Ectodermal cell (in vitro differentiated cells): ENCODE data around the gene KIF16B.

Experiments
- H3K27ac ChIP-seq: 2 replicates; pipeline ENCODE4 v1.7.0; 2013; ENCODE audit warnings: mild to moderate bottlenecking, low read depth, low read length; ENCODE audit not compliant: insufficient read depth, poor library complexity, severe bottlenecking
- H3K27me3 ChIP-seq: 2 replicates; pipeline ENCODE4 v1.7.0; 2013; ENCODE audit warnings: mild to moderate bottlenecking, low read length; ENCODE audit not compliant: insufficient read depth, control insufficient read depth, poor library complexity, severe bottlenecking
- H3K36me3 ChIP-seq: one replicate; pipeline ENCODE4 v1.7.0; 2013; ENCODE audit warnings: low read length; ENCODE audit not compliant: control insufficient read depth, insufficient read depth
- H3K4me1 ChIP-seq: one replicate; pipeline ENCODE4 v1.7.0; 2013; ENCODE audit warnings: low read length; ENCODE audit not compliant: control insufficient read depth, insufficient read depth
- H3K4me3 ChIP-seq: 2 replicates; pipeline ENCODE4 v1.7.0; 2013; ENCODE audit warnings: low read depth, low read length, control low read depth; ENCODE audit not compliant: insufficient read depth
- H3K9me3 ChIP-seq: 2 replicates; pipeline ENCODE4 v1.7.0; 2013; ENCODE audit warnings: mild to moderate bottlenecking, low read length, moderate library complexity; ENCODE audit not compliant: control insufficient read depth
- WGBS, 2 experiments: methylation state at CpG; one replicate each; pipeline ENCODE4 v1.1.7; 2013; ENCODE audit warnings: missing lambda C conversion rate in 2 of 2; 5-methylcytosine and 5-hydroxymethylcytosine counted together

Gene KIF16B

GRCh38 chr20:16381444-16381843, 191.8 kb downstream of the KIF16B start:
- Histone ChIP-seq H3K4me3 (no peak overlapping the region), H3K36me3 (no peaks in the 10 kb centered on the region), H3K4me1 (no peaks in the 10 kb centered on the region), H3K27me3 (no peaks in the 10 kb centered on the region), H3K9me3 (no peaks in the 10 kb centered on the region), H3K27ac (no peak overlapping the region)
- 94 to 95% methylated on average over 1 of the region's 2 CpGs for WGBS, 2 experiments

GRCh38 chr20:16378712-16379370, 194.4 kb downstream of the KIF16B start:
- H3K4me3 ChIP-seq = no peak overlapping the region
- WGBS, 2 experiments = 93 to 95% methylated on average over 7 of the region's 7 CpGs

GRCh38 chr20:16378122-16378521, 195.1 kb downstream of the KIF16B start:
- H3K9me3 ChIP-seq = no peaks in the 10 kb centered on the region

More at GRCh38 chr20:16378712-16379370, 194.4 kb downstream of the KIF16B start:
- Histone ChIP-seq H3K4me1 (no peaks in the 10 kb centered on the region), H3K36me3 (no peaks in the 10 kb centered on the region), H3K27ac (no peak overlapping the region), H3K9me3 (no peaks in the 10 kb centered on the region), H3K27me3 (no peaks in the 10 kb centered on the region)

GRCh38 chr20:16369441-16369840, 203.8 kb downstream of the KIF16B start:
- no peak overlapping the region for H3K27ac ChIP-seq

More at GRCh38 chr20:16378122-16378521, 195.1 kb downstream of the KIF16B start:
- H3K4me3 ChIP-seq = no peak overlapping the region
- no peaks in the 10 kb centered on the region for H3K36me3 ChIP-seq
- H3K27ac ChIP-seq = no peak overlapping the region
- 86% methylated on average over 1 of the region's 1 CpG; no CpG with 5 or more reads in 1 of the 2 experiments for WGBS, 2 experiments
- no peaks in the 10 kb centered on the region for H3K27me3 ChIP-seq
- H3K4me1 ChIP-seq = no peaks in the 10 kb centered on the region

GRCh38 chr20:16368645-16369292, 204.5 kb downstream of the KIF16B start:
- Histone ChIP-seq H3K9me3 (no peaks in the 10 kb centered on the region), H3K27ac (no peak overlapping the region), H3K4me1 (no peaks in the 10 kb centered on the region), H3K27me3 (no peaks in the 10 kb centered on the region), H3K36me3 (no peaks in the 10 kb centered on the region), H3K4me3 (no peak overlapping the region)
- 81 to 84% methylated on average over 11 of the region's 11 CpGs for WGBS, 2 experiments

More at GRCh38 chr20:16369441-16369840, 203.8 kb downstream of the KIF16B start:
- Histone ChIP-seq H3K36me3 (no peaks in the 10 kb centered on the region), H3K4me1 (no peaks in the 10 kb centered on the region), H3K4me3 (no peak overlapping the region), H3K27me3 (no peaks in the 10 kb centered on the region), H3K9me3 (no peaks in the 10 kb centered on the region)
- no CpG with 5 or more reads among the region's 1 CpG for WGBS, 2 experiments

GRCh38 chr20:16367948-16368560, 205.2 kb downstream of the KIF16B start:
- Histone ChIP-seq H3K36me3 (no peaks in the 10 kb centered on the region), H3K9me3 (no peaks in the 10 kb centered on the region), H3K4me1 (no peaks in the 10 kb centered on the region), H3K4me3 (no peak overlapping the region), H3K27me3 (no peaks in the 10 kb centered on the region), H3K27ac (no peak overlapping the region)
- WGBS, 2 experiments = 93% methylated on average over 14 of the region's 14 CpGs

- WGBS, 2 experiments = 90 to 93% methylated on average over 5 of the region's 5 CpGs
- no peaks in the 10 kb centered on the region for H3K27me3 ChIP-seq
Observed at GRCh38 chr20:16366529-16366928, 206.7 kb downstream of the KIF16B start.

GRCh38 chr20:16364320-16364687, 208.9 kb downstream of the KIF16B start:
- Histone ChIP-seq H3K36me3 (no peaks in the 10 kb centered on the region), H3K4me1 (no peaks in the 10 kb centered on the region), H3K27me3 (no peaks in the 10 kb centered on the region), H3K9me3 (no peaks in the 10 kb centered on the region), H3K4me3 (no peak overlapping the region), H3K27ac (no peak overlapping the region)
- WGBS, 2 experiments = 88 to 89% methylated on average over 5 of the region's 5 CpGs

More at GRCh38 chr20:16366529-16366928, 206.7 kb downstream of the KIF16B start:
- Histone ChIP-seq H3K36me3 (no peaks in the 10 kb centered on the region), H3K4me3 (no peak overlapping the region), H3K4me1 (no peaks in the 10 kb centered on the region), H3K27ac (no peak overlapping the region), H3K9me3 (no peaks in the 10 kb centered on the region)

- 90 to 96% methylated on average over 4 to 5 of the region's 5 CpGs for WGBS, 2 experiments
- no peaks in the 10 kb centered on the region for H3K4me1 ChIP-seq
- H3K36me3 ChIP-seq = no peaks in the 10 kb centered on the region
Observed at GRCh38 chr20:16363506-16364319, 209.5 kb downstream of the KIF16B start.

GRCh38 chr20:16362642-16363041, 210.6 kb downstream of the KIF16B start:
- 85 to 90% methylated on average over 1 of the region's 1 CpG for WGBS, 2 experiments
- no peak overlapping the region for H3K27ac ChIP-seq
- no peaks in the 10 kb centered on the region for H3K4me1 ChIP-seq
- H3K9me3 ChIP-seq = no peaks in the 10 kb centered on the region
- no peaks in the 10 kb centered on the region for H3K27me3 ChIP-seq
- no peak overlapping the region for H3K4me3 ChIP-seq
- H3K36me3 ChIP-seq = no peaks in the 10 kb centered on the region

More at GRCh38 chr20:16363506-16364319, 209.5 kb downstream of the KIF16B start:
- Histone ChIP-seq H3K27ac (no peak overlapping the region), H3K9me3 (no peaks in the 10 kb centered on the region), H3K27me3 (no peaks in the 10 kb centered on the region), H3K4me3 (no peak overlapping the region)
